Stimulated activated naive CD4-positive, alpha-beta T cell (primary cell): ENCODE measurements around the gene RGMA.
"Not testable (repeated sequence)": the region's sequence is repeated elsewhere in the genome, so short reads cannot be mapped to it uniquely, and the experiment has no call there.

Experiments used
- DNase-seq, 6 experiments: peaks; one replicate each; lab custom pipeline; 2025; lab: John Stamatoyannopoulos, UW

RGMA gene

GRCh38 chr15:93034512-93034911 is 54.5 kb downstream of the RGMA start:
- no peak for DNase-seq

GRCh38 chr15:93033434-93034045 is 55.5 kb downstream of the RGMA start:
- no peak for DNase-seq

DNA sequence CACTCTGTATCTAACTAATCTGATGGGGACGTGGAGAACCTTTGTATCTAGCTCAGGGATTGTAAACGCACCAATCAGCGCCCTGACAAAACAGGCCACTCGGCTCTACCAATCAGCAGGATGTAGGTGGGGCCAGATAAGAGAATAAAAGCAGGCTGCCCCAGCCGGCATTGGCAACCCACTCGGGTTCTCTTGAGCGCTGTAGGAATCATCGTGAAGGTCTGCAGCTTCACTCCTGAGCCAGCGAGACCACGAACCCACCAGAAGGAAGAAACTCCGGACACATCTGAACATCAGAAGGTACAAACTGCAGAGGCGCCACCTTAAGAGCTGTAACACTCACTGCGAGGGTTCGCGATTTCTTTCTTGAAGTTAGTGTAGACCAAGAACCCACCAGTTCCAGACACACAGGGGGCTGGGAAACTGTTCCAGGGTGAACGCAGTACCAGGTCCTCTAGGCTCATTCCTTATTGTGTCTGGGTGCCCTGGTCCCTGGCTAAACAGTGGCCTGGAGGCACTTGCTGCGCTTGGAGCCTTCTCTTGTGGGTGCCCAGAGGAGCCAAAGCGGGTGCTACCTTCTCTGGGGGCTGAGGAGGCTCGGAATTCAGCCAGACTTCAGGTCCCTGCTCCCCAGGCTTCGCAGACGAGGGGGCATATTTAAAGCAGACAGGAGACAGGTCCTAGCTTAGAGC is 56.4 kb downstream of the RGMA start:
- DNase-seq = not testable (repeated sequence)

GRCh38 chr15:93031557-93032384 is 57.2 kb downstream of the RGMA start:
- DNase-seq = not testable (repeated sequence)

DNA sequence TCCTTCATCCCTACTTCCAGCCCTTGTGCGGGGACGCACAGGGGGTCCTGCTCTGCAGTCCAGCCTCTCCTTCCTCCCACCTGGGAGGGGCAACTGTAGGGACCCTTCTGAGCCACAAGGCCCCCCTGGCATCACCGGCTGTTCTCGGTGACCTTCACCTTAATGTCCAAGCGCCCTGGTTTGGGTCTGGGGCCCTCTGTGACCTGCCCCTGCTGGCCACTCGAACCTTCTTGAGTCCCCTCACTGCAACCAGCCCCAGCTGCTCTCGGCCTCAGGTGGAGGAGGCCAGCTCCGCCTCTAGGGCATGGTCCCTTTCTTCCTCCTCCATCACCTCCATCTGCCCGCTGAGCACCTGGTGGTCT is 57.9 kb downstream of the RGMA start:
- DNase-seq = no peak

- DNase-seq = peak; percentile 22 to 70 (median 50)
Observed at GRCh38 chr15:93030430-93031102, 58.4 kb downstream of the RGMA start.

DNA sequence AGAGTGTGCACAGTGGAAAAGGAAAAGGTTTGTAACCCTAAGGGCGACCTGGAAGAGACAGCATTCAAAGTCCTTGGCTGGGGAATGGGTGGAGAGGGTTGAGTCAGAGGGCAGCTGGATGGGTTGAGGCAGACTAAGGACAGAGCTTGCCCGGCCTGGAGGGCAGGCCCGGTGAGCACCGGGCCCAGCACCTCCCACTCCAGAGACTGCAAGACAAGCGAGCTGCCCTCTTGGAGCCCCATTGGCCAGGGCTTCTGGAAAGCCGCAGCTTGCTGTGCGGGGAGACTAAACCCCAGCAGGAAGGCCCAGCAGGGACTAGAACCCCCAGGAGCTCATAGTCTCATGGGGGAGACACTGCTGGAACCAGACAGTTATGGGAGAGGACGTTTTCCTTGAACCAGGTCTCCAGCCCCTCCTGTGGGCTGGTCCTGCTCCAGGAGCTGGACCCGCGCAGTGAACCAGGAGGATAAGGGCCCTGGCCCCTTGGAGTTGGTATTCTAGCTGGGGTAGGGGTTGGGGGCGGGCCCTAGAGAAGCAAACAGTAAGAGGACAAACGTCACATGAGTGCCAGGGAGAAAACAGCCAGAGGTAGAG is 59.1 kb downstream of the RGMA start:
- DNase-seq = no peak

DNA sequence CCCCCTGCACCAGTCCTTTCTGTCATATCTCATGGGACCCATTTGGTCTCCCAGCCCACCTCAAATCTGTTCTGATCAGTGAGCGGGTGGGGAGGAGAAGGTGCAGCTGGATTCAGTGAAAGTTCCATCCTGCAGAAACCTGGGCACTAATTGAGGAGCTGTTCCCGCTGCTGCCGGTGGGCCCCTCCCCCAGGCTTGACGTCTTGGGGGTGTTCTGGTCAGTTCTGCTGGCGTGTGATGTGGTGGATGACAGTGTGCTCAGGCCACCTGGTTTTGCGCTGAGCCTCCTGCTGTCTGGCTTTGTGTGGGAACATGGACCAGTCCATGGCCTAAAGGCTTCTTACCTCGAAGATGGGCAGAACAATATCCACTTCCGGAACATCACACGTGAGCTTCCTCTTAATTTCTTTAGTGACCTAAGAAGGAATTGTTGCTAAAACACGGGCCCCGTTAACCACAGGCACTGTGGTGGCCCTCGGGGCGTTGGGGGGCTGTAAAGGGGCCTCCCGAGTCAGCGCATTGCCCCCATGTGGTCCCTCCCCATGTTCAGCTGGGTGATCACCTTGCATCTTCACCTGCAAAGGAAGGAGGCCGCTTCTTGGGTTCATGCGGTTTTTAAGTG is 59.7 kb downstream of the RGMA start:
- no peak for DNase-seq

- DNase-seq = no peak
Observed at GRCh38 chr15:93028632-93029213, 60.3 kb downstream of the RGMA start.

DNA sequence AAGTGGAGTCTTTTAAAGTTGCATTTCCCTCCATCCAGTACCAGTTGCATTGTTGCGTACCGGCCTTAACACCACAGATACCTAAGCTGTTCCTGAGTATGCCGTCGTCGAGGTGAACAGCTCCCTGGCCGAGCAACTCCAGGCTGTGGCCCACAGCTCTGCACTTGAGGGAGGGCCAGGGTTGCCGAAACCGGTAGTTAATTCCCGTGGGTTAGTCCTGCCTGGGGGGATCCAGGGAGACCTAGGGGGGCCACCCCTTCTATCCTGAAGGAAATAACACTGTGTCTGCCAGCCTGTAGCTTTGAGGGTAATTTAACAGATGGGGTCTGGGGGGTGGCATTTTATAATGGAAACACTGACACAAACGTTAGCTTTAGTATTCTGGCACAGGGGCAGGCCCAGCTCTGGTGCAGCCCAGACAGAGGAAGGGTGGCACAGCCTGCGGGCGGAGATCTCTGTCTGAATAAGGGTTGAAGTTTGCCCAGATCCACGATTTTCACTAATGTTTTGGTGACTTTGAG is 60.8 kb downstream of the RGMA start:
- DNase-seq = no peak

DNA sequence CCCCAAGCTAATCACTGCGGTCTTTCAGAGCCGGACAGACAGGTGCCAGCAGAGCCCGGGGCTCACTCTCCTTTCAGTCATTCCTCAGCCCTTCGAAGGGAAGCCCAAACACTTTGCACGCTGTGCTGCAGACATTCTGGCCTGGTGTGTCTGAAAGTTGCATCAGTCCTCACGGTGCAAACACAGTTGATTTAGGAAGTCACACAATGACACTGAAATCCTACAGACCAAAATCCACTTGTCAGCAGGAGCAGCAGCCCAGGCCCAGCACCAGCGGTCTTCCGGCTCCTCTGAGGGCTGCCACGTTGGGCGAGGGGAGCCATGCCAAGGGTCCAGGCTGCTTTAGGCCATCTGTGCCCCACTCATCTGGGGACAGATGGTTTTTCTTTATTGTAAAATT is 61.6 kb downstream of the RGMA start:
- no peak for DNase-seq

GRCh38 chr15:93026380-93026817 is 62.6 kb downstream of the RGMA start:
- no peak for DNase-seq

GRCh38 chr15:93025625-93025982 is 63.4 kb downstream of the RGMA start:
- no peak for DNase-seq

- DNase-seq = no peak
Observed at GRCh38 chr15:93024716-93025624, 64.0 kb downstream of the RGMA start.

DNA sequence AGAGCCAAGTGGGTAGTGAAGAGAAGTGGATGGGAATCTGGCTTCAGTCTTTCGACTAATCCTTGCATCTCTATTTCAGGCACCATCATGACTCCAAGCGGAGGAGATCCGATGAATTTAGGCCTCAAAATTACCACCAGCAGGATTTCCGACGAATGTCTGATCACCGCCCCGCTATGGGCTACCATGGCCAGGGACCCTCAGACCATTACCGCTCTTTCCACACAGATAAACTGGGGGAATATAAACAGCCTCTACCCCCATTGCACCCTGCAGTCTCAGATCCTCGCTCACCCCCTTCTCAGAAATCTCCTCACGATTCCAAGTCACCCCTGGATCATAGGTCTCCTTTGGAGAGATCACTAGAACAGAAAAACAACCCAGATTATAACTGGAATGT is 64.7 kb downstream of the RGMA start:
- no peak for DNase-seq

- no peak for DNase-seq
Observed at GRCh38 chr15:93020976-93021772, 67.8 kb downstream of the RGMA start.

DNA sequence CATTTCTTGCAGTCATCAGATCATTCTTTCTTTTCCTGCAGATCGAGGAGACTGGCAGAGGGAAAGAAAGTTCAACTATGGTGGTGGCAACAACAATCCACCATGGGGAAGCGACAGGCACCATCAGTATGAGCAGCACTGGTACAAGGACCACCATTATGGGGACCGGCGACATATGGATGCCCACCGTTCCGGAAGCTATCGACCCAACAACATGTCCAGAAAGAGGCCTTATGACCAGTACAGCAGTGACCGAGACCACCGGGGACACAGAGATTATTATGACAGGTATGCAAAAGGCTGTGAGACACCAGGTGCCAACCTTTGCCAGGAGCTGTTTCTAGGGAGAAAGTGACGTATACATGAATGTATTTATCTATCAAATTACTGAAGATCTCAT is 69.0 kb downstream of the RGMA start:
- DNase-seq = no peak

DNA sequence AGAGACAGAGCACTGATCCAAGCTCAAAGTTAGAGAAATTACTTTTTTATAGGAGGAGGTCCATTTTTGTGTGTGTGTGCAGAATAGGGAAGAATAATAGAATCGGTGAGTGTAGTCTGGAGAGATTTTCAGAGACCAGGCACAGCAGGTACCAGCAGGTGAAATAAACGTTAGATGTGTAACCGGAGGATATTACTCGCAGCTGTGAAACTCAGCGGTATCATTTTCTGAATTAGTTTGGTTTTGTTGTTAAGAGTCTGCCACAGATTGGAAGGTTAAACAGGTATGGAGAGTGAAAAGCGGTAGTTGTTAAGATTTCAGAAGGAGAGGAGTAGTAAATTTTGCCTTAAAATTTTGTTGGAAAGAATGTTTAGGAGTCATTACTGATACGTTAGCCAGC is 69.9 kb downstream of the RGMA start:
- DNase-seq = no peak

DNA sequence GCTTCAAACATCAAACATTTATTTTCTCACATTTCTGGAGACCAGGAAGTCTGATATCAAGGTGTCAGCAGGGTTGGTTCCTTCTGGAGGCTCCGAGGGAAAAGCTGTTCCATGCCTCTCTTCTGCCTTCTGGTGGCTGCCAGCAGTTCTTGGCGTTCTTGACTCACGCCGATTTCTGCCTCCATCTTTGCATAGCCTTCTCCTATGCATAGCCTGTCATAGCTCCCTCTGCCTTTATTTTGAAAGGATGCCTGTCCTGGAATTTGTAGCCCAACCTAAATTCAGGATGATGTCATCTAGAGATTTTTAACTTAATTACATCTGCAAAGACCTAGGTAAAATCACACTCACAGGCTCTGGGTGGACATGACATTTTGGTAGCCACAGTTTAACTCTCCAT is 70.4 kb downstream of the RGMA start:
- no peak for DNase-seq
